Rectal smooth muscle tissue (tissue), 1 donor: ENCODE data around the gene TREH.

ENCODE experiments used
- H3K27ac ChIP-seq: one replicate; pipeline ENCODE4 v1.7.0; 2013; ENCODE audit warnings: low read depth, low read length, inconsistent platforms
- H3K27me3 ChIP-seq: one replicate; pipeline ENCODE4 v1.7.0; 2013; ENCODE audit warnings: low read length; ENCODE audit not compliant: control insufficient read depth, insufficient read depth
- H3K36me3 ChIP-seq: one replicate; pipeline ENCODE4 v1.7.0; 2013; ENCODE audit warnings: low read length; ENCODE audit not compliant: control insufficient read depth, insufficient read depth
- H3K4me1 ChIP-seq: one replicate; pipeline ENCODE4 v1.7.0; 2013; ENCODE audit warnings: low read length; ENCODE audit not compliant: control insufficient read depth, insufficient read depth
- H3K4me3 ChIP-seq: one replicate; pipeline ENCODE4 v1.7.0; 2013; ENCODE audit warnings: low read length
- H3K9ac ChIP-seq: one replicate; pipeline ENCODE4 v1.7.0; 2013; ENCODE audit warnings: low read length

TREH gene

DNA sequence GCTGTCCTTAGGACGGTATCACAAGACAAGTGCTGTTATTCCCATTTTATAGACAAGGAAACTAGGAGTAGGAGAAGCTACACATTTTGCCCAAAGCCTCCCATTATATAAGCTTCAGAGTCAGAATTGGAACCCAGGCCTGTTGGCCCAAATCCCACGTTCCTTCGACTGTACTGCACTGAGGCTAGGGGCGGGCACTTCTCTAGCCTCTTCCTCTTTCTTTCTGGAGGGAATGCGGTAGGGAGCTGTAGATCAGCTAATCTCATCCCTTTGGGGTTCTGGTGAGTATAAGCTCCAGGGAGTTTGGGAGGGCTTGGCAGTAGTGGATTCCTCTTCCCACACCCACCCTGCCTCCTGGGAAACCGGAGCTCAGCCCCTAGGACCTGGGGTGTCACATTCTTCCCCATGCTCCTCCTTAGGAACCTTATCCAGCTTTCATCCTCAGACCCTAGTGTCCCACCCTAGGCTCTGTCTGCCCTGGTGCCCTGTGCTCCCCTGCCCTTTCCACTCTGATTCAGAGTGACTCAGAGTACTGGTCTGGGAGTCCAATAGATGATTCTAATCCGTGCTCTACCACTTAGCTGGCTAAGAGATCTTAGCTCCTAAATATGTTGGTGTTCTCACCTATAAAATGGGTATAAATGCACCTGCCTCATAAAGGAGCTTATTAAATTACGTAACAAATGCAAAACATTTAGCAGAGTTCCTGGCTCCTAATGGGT is 42.7 kb downstream of the TREH start:
- Histone ChIP-seq H3K27ac (no peak overlapping the region), H3K27me3 (no peaks in the 10 kb centered on the region), H3K4me1 (peaks cover 22% of the 10 kb centered on the region), H3K9ac (no peak overlapping the region), H3K36me3 (peaks cover 25% of the 10 kb centered on the region), H3K4me3 (no peak overlapping the region)

DNA sequence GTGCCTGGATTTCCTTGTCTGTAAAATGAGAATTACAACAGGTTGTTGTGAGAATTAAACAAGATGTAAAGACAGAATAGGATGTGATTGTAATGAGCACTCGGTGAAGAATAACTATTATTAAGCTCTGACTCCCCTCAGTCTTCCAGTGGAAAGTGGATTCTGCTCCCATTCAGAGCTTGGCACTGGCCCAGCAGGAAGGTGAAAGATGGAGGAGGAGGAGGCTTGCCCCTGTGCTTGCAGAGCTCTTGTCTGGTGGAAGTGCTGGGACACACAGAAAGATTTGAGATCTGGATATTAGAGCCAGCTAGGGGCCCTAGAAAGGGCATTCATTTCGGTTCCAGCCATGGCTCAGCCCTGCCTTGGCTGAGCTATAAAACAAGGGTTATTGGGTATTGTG is 43.8 kb downstream of the TREH start:
- Histone ChIP-seq H3K9ac (peak overlapping the region; percentile 36), H3K4me3 (peak overlapping the region; percentile 55), H3K27me3 (no peaks in the 10 kb centered on the region), H3K27ac (peak overlapping the region; percentile 89), H3K4me1 (peaks cover 21% of the 10 kb centered on the region), H3K36me3 (peaks cover 25% of the 10 kb centered on the region)

DNA sequence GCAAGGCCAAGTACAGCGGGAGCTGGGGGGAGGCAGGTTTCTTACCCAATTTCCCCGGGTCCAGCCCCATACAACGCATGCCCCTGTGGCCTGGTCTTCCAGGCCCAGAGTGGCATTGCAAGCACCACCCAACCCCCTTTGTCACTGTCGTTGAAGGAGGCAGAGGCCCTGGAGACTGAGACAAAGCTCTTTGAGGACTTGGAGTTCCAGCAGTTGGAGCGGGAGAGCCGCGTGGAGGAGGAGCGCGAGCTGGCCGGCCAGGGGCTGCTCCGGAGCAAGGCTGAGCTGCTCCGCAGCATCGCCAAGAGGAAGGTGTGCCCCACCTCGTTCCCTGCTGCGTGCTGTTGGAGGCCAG is 44.2 kb downstream of the TREH start:
- Histone ChIP-seq H3K9ac (peak overlapping the region; percentile 36), H3K27me3 (no peaks in the 10 kb centered on the region), H3K27ac (peak overlapping the region; percentile 89), H3K4me3 (peak overlapping the region; percentile 55), H3K4me1 (peaks cover 19% of the 10 kb centered on the region), H3K36me3 (peaks cover 25% of the 10 kb centered on the region)

DNA sequence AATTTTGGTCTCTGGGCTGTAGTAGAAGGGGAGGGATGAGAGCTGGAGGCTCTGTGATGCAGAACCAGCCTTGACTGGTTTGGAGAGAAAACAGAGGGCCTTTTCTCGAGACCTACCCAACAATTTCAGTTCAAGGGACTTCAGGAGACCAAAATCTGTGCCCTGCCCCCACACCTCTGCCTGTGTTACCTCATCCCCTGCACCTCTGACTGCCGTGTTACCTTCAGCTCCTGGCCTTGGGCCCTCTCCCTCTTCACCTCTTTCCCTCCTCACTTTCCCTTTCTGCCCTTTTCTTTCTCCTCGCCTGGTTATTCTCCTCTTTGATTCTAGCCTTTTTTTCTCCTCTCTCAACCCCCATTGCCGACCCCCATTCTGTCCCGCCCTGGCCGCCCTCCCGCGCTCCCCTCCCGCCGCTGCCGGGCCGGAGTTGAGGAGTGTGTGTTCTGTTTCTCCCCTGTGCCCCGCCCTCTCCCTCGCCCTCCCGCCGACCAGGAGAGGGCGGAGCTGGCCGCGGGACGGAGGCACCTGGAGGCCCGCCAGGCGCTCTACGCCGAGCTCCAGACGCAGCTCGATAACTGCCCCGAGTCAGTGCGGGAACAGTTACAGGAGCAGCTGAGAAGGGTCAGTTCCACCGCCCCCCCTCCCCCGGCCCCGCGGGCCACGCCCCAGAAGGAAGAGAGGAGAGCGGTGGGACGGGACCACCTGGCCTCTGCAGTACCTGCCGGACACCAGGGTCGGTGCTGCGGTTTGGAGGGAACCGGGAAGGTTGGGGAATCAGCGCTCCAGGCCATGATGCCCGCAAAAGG is 44.8 kb downstream of the TREH start:
- Histone ChIP-seq H3K36me3 (peaks cover 21% of the 10 kb centered on the region), H3K9ac (peak overlapping the region; percentile 36), H3K4me3 (peak overlapping the region; percentile 55), H3K27me3 (no peaks in the 10 kb centered on the region), H3K27ac (peak overlapping the region; percentile 89), H3K4me1 (peaks cover 19% of the 10 kb centered on the region)

DNA sequence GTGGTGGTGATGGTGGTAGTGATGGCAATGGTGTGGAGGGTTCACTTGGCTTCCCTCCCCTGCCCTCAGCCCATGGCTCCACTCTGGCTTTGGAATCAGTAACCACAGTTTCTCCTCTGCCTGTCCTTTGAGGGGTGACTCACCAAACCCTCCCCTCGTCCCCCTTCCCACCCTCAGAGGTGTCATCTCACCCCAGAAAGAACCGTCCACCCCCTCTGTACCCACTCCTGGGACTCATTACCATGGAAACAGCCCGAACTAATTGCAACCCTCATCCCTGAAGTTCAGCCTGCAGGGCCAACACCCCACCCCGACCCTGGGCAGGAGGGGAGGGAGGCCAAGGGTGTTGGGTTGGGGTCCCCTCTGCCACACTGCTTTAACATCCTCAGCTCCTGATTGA is 45.5 kb downstream of the TREH start:
- Histone ChIP-seq H3K36me3 (peaks cover 21% of the 10 kb centered on the region), H3K4me3 (no peak overlapping the region), H3K4me1 (peaks cover 19% of the 10 kb centered on the region), H3K27me3 (no peaks in the 10 kb centered on the region), H3K9ac (no peak overlapping the region), H3K27ac (peak overlapping the region; percentile 89)

DNA sequence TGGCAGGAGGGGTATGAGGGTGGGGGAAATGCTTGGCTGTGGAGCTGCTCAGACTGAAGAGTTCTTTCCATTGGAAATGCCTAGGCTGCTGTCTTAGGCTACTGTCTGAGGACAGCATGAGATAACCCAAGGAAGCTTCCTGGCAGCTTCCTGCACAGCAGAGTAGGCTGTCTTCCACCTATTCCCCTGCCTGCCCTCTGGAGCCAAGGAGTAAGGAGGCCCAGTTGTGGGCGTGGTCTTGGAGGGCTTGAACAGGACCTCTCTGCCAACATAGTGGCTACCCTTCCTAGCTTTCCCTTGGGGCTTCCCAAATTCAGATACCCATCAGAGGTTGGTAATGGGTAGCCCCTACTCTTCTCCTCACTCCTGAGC is 46.1 kb downstream of the TREH start:
- no peak overlapping the region for H3K9ac ChIP-seq
- H3K27ac ChIP-seq, result peak overlapping the region; percentile 89
- H3K4me1 ChIP-seq, result peaks cover 19% of the 10 kb centered on the region
- peaks cover 17% of the 10 kb centered on the region for H3K36me3 ChIP-seq
- no peak overlapping the region for H3K4me3 ChIP-seq
- no peaks in the 10 kb centered on the region for H3K27me3 ChIP-seq

DNA sequence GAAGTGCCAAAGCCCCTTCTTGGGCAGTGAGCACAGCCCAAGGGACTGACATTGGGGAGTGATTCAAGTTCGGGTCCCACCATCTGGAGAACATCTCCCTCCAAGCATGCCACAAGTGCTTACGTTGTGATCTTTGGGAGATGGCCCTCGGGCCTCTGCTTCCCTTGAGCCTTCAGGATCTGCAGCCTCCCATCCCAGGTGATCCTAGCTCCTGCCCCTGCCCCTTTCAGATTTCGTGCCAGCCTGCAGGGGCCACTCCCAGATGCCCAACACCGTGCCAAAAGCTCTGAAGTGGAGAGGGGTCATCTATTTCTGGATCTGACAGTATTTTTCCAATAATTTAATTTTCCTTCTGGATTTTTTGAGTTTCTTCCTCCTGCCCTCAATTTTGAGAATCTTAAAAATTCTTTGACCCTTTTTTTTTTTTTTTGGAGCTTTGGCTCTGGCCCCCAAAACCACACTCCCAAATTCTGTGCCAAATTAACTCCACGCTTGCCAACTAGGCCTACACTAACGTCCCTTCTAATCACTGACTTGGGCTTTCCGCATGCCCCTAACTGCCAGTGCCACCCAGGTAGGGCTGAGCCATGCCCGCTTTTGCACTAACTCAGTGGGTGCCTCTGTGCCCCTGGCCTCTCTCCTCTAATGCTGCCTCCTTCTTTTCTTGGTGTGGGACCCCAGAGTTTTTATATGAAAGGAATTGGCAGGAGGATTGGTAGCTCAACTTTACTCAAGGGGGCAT is 46.7 kb downstream of the TREH start:
- Histone ChIP-seq H3K9ac (no peak overlapping the region), H3K4me1 (peaks cover 19% of the 10 kb centered on the region)

DNA sequence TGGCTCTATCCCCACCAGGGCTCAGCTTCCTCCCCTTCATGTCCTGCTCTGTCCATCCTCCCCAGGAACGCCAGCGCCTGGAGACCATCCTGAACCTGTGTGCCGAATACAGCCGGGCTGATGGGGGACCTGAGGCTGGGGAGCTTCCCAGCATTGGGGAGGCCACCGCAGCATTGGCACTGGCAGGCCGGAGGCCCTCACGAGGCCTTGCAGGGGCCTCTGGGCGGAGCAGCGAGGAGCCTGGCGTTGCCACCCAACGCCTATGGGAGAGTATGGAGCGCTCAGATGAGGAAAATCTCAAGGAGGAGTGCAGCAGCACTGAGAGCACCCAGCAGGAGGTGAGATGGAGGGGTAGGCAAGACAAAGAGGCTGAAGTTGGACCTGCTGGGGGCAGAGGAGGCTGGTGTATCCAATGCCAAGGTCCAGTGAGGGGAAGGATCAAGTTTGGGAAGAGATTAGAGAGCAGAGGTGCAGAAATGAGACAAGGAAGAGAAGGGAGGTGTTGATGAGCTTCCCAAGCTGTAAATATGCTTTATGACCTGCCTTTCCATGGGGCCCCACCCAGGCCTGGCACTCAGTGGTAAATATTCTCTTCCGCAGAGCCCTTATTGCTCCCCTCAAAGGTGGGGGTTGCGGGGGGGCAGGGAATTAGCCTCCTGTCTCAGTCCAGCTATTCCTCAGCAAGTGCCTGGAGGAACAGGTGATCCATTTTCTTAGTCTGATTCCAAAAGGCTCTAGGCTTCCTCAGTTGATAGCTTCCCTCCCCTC is 48.1 kb downstream of the TREH start:
- Histone ChIP-seq H3K9ac (no peak overlapping the region), H3K4me1 (peaks cover 19% of the 10 kb centered on the region), H3K4me3 (peak overlapping the region; percentile 63), H3K36me3 (peaks cover 16% of the 10 kb centered on the region), H3K27ac (no peak overlapping the region), H3K27me3 (no peaks in the 10 kb centered on the region)

More for the DNA sequence above, 46.7 kb downstream of the TREH start:
- no peaks in the 10 kb centered on the region for H3K27me3 ChIP-seq
- H3K4me3 ChIP-seq, result no peak overlapping the region
- no peak overlapping the region for H3K27ac ChIP-seq
- H3K36me3 ChIP-seq, result peaks cover 19% of the 10 kb centered on the region

DNA sequence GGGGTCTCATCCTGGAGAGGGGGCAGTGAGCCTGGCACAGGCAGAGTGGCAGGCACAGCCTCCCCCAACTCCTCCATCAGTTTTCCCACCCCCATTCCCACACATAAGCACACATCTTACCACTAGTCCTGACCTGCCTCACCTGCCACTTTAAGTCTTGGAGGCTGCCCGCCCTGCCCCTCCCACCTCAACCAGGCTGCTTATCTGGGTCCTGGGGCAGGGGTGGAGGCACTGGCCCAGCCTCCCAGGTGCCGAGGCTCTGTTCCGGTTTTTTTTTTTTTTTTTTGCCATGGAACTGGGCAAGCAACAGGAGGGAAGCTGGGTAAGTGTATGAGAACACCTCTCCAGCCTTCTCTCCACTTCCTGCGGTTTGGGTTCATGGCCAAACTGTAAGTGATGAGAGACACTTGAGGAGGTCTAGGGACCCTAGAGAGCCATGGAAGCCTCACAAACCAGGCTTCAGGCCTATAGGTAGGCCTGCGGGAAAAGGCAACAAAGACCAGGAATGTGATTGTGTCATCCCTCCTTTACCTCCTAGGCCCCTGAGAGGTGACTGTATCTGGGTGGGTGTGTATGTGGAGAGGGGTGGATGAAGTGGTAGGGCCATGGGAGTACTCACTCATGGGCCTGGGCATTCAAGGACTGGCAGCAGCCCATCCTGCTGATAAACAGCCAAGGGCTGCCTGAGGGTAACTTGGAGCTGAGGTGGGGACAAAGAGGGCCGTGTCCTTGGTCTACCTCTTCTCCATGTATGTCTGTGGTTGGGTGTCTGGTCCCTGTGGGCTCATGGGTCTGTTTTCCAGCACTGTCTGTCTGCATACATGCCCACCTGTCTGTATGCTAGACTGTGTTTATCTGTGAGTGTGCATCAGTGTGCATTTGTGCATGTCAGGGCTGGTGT is 49.4 kb downstream of the TREH start:
- no peak overlapping the region for H3K27ac ChIP-seq
- no peak overlapping the region for H3K9ac ChIP-seq
- peaks cover 11% of the 10 kb centered on the region for H3K4me1 ChIP-seq
- H3K27me3 ChIP-seq, result no peaks in the 10 kb centered on the region
- H3K36me3 ChIP-seq, result peaks cover 13% of the 10 kb centered on the region
- peak overlapping the region; percentile 63 for H3K4me3 ChIP-seq

DNA sequence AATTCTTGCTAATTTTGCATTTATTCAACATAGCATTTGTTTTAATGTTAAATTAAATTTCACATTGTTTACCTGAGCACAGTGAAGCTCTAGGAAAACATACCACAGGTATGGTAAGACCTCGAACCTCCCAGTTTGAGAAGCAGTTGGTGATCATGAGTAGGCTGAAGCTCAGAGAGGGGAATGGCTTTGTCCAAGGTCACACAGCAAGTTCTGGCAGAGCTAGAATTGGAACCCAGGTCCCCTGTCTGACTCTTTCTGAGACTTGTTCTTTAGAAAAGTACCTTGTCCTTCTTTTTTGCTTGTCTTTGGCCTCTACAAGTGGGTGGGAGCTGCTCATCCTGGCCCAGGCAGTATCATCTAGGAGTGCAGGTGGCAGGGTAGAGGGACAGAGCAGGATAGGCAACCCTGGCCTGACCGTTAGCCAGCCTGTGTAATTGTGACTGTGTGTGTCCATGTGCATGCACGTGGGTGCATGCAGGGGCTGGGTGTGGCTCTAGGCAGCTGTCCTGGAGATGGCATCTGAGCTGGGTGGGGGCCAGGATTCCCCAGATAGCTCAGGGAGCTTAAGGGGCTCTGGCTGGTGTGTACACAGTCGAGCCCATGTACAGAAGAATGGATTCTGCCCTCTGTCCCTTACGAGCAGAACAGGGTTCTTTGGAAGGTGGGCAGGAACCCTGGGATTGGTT is 50.4 kb downstream of the TREH start:
- Histone ChIP-seq H3K4me1 (peaks cover 4% of the 10 kb centered on the region), H3K9ac (no peak overlapping the region), H3K36me3 (peaks cover 13% of the 10 kb centered on the region), H3K27ac (no peak overlapping the region), H3K27me3 (no peaks in the 10 kb centered on the region), H3K4me3 (no peak overlapping the region)

DNA sequence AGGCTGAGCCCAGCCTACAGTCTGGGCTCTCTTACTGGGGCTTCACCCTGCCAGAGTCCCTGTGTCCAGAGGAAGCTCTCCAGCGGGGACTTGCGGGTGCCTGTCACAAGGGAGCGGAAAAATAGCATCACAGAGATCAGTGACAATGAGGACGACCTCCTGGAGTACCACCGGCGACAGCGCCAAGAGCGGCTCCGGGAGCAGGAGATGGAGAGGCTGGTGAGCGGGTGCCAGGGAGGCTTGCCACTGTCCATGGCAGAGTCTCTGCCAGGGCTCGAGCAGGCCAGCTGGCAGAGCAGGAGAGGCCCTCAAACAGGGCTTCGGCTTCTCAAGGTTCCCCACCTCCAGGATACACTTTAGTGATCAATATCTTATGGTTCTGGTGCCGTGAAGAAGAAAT is 51.0 kb downstream of the TREH start:
- H3K27ac ChIP-seq, result no peak overlapping the region
- peaks cover 2% of the 10 kb centered on the region for H3K4me1 ChIP-seq
- peaks cover 13% of the 10 kb centered on the region for H3K36me3 ChIP-seq

More for the DNA sequence above, 51.0 kb downstream of the TREH start:
- Histone ChIP-seq H3K4me3 (no peak overlapping the region), H3K9ac (no peak overlapping the region), H3K27me3 (no peaks in the 10 kb centered on the region)
